GM21737 (cell line): Measurements from ENCODE around the gene KRTAP20-1.

Source experiments
- ATAC-seq: cut with Tn5 transposase; IDR thresholded peaks from one replicate; pipeline ENCODE4 v1.9.1; 2021; ENCODE audit warnings: mild to moderate bottlenecking, moderate library complexity; ENCODE audit not compliant: unreplicated experiment

Gene KRTAP20-1

DNA sequence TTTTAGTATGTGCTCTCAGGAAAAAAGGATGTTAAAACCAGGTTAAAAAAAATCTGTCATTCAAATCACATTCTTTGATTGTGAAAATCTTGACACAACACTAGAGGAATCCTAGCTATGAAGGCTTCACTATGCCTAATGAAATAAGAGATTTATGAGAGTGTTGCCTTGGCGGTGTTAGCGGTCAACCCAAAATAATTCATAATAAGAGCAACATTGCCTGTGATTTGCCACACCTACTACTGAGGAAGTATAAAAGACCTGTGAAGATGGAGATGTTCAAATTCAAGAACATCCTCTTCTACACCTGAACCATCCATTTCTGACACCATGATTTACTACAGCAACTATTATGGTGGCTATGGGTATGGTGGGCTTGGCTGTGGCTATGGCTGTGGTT, at the start of gene KRTAP20-1:
TSS of gene KRTAP20-1 (plus strand) at position 301 of the 400 bp plus-strand sequence. CDS start at position 331, 30 bp downstream.
- no peak for ATAC-seq

DNA sequence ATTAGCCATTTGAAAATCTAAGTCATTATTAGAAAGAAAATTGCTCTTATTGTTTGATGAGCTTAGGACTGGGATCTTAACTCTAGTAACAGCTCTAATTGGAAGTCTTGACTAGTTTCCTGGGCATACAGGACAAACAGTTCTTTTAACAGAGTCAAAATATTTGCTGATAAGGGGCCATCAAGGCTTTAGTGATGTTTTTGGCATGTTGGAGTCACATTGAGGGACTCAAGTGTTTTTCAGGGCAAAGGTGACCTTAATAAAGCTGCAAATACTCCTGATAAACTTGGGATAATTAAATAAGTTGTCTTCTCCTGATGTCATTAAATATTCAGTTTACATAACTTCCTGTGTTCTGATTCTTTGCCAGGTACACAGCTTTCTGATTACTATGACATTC, 48.6 kb upstream of the KRTAP20-1 start:
- no peak for ATAC-seq

DNA sequence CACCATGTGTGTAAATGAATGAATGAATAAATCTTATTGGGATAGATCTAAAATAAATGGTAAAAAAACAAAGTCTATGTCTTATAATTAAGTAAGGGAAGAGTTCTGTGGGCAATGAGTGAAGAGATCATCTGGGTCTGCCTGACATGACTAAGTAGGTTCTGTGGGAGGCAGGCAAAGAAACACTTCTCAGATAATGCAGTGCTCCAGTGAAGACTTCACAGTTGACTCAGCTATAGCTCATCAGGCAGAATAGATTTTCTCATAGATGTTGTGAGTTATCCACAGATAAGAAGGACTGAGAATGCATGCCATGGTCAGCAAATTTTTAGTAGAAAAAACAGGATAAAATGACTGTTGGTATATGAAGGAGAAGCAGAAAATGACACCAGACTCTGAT, 38.5 kb upstream of the KRTAP20-1 start:
- ATAC-seq = no peak

DNA sequence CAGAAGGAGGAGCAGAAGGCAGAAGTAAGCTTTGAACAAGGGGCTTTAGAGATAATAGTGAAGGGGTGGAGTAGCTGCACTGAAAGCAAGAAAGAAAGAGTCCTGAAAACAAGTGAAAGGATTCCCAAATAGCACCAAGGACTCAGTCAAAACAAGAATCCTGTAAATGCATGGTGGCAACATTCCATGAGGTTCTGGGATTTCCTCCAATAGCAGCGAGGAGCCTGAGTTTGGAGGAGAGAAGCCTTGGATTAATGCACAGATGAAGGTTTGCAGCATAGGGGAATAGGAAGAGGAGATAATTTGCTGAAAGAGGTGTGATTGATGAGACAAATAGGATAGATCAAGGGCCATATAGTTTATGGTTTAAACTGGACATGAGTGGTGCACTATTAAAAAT, 36.9 kb upstream of the KRTAP20-1 start:
- ATAC-seq = no peak

DNA sequence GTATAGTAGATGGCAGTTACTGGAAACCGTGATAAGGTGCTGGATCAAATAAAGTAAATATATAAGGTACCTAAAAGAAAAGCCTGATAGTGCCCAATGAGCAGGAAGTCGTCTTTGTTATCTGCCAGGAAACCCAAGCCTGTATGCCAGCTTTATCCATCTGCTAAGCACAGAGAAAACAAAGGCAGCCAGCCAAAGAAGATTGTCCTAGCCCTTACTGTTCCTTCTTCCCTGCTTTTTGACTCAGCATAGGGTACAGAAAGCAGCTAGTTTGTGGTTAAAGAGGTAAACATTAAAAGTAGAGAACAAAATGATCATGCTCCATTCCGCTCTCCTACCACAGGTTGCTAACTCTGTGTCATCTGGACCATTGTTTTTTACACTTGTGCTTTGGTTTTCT, 36.1 kb upstream of the KRTAP20-1 start:
- no peak for ATAC-seq

DNA sequence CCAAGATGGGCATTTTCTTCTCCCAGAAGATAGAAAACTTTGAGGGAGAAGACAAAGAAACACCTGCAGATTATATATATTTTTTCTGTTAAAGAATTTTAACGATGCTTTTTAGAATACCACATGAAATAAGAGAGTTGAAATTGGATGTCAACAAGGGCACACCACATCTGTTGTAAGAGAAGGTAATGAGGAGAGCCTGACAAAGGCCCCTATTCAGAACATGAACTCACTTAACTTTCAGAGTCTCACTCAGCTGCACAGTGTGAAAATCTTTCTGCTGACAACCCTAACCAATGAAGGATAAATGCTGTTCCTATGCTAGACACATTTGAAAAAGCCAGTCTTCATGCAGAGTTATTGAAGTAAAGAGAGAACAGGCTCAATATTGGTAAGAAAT, 33.4 kb upstream of the KRTAP20-1 start:
- no peak for ATAC-seq

GRCh38 chr21:30590297-30590696, 25.9 kb upstream of the KRTAP20-1 start, which contains the start of gene KRTAP22-2:
TSS of gene KRTAP22-2 (minus strand) at chr21:30590397.
- ATAC-seq = no peak

DNA sequence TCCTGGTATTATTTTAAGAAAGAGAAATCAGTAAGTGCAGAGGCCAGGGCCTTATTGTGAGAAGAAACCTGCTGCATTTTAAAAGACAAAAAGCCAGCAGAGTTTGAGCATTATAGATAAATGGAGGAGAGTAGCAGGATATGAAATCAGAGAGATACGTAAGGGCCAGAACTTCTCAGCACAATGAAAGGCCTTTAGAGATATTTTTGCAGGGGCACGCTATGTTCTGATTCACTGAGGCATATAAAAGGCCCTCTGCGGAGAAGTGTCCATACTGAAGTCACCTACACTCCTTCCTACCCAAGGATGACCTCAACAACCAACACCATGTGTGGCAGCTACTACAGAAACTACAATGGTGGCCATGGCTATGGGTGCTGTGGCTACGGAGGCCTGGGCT, 24.1 kb upstream of the KRTAP20-1 start, which contains the start of gene KRTAP6-3:
TSS of gene KRTAP6-3 (plus strand) at position 301 of the 400 bp plus-strand sequence. CDS start at position 307, 6 bp downstream.
- no peak for ATAC-seq

GRCh38 chr21:30598802-30599201, 17.4 kb upstream of the KRTAP20-1 start, which contains the start of gene KRTAP6-2:
TSS of gene KRTAP6-2 (minus strand) at chr21:30598902. CDS start at chr21:30598874, 28 bp downstream.
- ATAC-seq = no peak

GRCh38 chr21:30600787-30601186, 15.4 kb upstream of the KRTAP20-1 start, which contains the start of gene KRTAP22-1:
TSS of gene KRTAP22-1 (plus strand) at chr21:30601087.
- ATAC-seq = no peak

DNA sequence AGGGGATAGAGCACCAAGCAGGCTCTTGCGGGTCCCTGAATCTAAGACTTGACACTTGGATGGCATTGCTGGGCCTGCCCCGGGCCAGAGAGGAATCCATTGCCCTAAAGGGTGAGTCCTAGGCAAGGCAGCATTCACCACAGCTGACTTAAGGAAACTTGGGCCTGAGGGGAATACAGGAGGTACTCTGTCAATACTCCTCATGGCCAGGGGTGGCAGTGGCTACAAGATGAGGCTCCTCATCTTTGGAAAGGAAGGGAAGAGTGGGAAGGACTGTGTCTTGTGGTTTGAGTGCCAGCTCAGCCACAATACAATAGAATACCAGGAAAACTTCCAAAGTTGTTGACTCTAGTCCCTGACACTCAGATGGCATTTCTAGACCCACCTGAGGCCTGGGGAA, 10.3 kb upstream of the KRTAP20-1 start:
- ATAC-seq = no peak

DNA sequence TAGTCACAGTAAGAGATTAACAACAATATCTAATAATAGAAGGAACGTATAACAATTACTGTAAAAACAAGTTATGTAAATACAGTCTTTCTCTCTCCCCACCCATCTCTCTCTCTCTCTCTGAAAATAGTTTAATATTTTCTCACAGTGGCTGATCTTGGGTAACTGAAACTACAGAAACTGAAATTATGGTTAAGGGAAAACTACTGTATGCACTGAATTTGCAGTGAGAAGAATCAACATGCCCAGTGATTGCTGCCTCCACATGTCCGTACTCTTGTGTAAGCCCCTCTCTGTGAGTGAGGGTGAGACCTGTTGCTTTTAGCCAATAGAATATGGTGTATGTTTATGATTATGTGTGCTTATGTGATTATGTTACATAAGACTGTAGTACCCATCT, 4.1 kb upstream of the KRTAP20-1 start:
- no peak for ATAC-seq

- ATAC-seq = no peak
Observed at GRCh38 chr21:30613836-30614235, 2.4 kb upstream of the KRTAP20-1 start, which contains the start of gene KRTAP6-1. TSS of gene KRTAP6-1 (minus strand) at chr21:30613930. CDS start at chr21:30613904, 26 bp downstream.

GRCh38 chr21:30615199-30615598, 1.0 kb upstream of the KRTAP20-1 start:
- no peak for ATAC-seq

DNA sequence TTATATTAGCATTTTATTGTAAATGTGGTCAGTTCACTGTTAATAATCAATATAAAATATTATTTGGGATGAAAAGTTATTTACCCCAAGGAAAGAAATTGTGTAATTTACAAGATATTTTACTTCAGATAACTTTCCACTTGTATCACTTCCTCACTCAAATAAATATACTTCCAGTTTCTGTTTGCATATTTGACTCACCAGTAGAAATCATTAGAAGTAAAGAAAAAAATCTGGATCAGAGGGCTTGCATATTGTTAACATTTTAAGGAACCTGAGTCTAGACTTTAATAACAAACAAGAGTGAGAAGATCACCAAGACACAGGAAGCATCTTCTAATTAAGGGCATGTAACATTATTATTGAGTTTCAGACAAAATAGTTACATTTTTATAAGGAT, 3.9 kb downstream of the KRTAP20-1 start:
- ATAC-seq = no peak

GRCh38 chr21:30620522-30620921, 4.3 kb downstream of the KRTAP20-1 start, which contains the start of gene KRTAP20-4:
TSS of gene KRTAP20-4 (plus strand) at chr21:30620627.
- ATAC-seq = no peak

- ATAC-seq = no peak
Observed at GRCh38 chr21:30623362-30623761, 7.1 kb downstream of the KRTAP20-1 start.

GRCh38 chr21:30625449-30626165, 9.4 kb downstream of the KRTAP20-1 start:
- no peak for ATAC-seq

GRCh38 chr21:30628109-30628508, 11.9 kb downstream of the KRTAP20-1 start:
- no peak for ATAC-seq

DNA sequence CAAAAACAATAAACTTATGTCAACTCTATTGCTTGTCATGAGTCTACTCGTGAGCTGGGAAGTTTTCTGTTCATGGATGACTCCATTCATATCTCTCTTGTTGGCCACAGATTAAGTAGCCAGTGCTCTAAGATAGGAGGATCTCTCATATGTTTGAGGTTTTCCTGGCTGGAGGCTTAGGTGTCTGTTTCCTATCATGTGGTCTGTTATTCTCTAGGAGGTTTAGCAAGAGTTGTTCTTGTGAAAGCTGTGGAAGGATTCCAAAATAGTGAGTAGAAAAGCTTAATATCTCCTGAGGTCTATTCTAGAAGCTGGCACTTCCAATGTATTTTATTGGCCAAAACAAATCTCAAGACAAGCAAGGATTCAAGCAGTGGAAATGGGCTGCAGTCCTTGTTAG, 13.0 kb downstream of the KRTAP20-1 start:
- no peak for ATAC-seq

- ATAC-seq = no peak
Observed at GRCh38 chr21:30634906-30635305, 18.7 kb downstream of the KRTAP20-1 start, which contains the start of gene KRTAP20-2. TSS of gene KRTAP20-2 (plus strand) at chr21:30635206. CDS start at chr21:30635264, 58 bp downstream.

DNA sequence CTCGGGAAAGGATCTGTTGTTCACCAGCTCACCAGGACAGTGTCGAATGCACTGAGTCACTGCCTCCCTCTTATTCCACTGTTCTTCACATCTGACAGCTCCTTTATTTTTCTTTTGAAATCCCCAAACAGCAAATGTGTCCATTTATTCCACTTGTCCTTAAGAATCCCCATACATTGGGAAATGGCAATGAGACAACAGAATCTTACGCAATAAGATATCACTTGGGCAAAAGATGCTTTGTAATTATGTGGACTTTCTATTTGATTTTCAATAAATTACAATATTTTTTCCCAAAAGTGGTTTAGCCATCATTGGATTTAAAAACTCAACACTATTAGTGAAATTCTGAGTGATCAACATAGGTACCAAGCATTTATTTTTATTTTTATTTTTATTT, 22.5 kb downstream of the KRTAP20-1 start:
- ATAC-seq = no peak
